ENCODE results near the gene PTPRG.

PTPRG gene

GRCh38 chr3:61869371-61869770 lies 308.0 kb downstream of the PTPRG start:
- DNase-seq (ENCODE audit: extremely low read depth, low read depth): no peak
- TF ChIP-seq CTCF (IDR thresholded peaks at IDR 0.05; ENCODE audit: low read depth, low read length): no peak

- no peak for DNase-seq (ENCODE audit: extremely low read depth, low read depth)
- no peak for TF ChIP-seq CTCF (IDR thresholded peaks at IDR 0.05; ENCODE audit: low read depth, low read length)
These were observed 310.3 kb downstream of the PTPRG start for GRCh38 chr3:61871644-61872043.

- no peak for DNase-seq (ENCODE audit: extremely low read depth, low read depth)
- no peak for TF ChIP-seq CTCF (IDR thresholded peaks at IDR 0.05; ENCODE audit: low read depth, low read length)
These were observed 310.8 kb downstream of the PTPRG start for GRCh38 chr3:61872077-61872706.

- TF ChIP-seq CTCF (IDR thresholded peaks at IDR 0.05; ENCODE audit: low read depth, low read length): no peak
- DNase-seq (ENCODE audit: extremely low read depth, low read depth): no peak
These were observed 313.9 kb downstream of the PTPRG start for GRCh38 chr3:61875046-61875844.

GRCh38 chr3:61875976-61876671 lies 314.8 kb downstream of the PTPRG start:
- no peak for TF ChIP-seq CTCF (IDR thresholded peaks at IDR 0.05; ENCODE audit: low read depth, low read length)
- no peak for DNase-seq (ENCODE audit: extremely low read depth, low read depth)

GRCh38 chr3:61876797-61877196 lies 315.4 kb downstream of the PTPRG start:
- no peak for TF ChIP-seq CTCF (IDR thresholded peaks at IDR 0.05; ENCODE audit: low read depth, low read length)
- peak; percentile 32 for DNase-seq (ENCODE audit: extremely low read depth, low read depth)
